ENCODE measurements around the gene NXT1.
"Not testable (repeated sequence)": the region's sequence is repeated elsewhere in the genome, so short reads cannot be mapped to it uniquely, and the experiment has no call there.

Gene NXT1

GRCh38 chr20:23331450-23332350 lies 18.9 kb upstream of the NXT1 start:
- no peak for DNase-seq

DNA sequence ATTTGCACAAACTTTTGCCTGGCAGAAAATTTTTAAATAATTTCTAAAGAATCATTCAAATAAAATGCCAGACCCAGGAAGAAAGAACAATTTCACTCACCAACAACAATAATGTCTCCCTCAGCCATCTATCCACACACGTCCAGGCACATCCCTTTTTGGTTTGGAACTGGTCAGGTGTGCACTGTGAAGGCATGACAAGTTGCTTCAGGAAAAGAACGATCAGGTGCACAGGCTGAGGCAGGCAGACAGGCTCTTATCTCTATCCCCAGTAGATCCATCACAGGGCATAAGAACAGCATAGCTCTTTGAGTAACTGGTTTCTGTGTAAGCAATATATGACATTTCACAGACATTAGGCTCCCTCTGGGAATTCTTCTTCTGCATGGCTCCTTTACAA lies 18.1 kb upstream of the NXT1 start:
- DNase-seq: no peak

DNA sequence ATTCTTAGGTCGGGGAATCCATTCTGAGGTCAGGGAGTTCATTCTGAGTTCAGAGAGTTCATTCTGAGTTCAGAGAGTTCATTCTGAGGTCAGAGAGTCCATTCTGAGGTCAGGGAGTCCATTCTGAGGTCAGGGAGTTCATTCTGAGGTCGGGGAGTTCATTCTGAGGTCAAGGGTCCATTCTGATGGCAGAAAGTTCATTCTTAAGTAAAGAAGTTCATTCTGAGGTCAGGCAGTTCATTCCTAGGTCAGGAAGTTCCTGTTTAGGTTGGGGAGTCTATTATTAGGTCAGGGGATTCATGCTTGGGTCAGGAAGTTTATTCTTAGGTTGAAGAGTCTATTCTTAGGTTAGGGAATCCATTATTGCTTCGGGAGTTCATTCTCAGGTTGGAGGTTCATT lies 16.5 kb upstream of the NXT1 start:
- no peak for DNase-seq

DNA sequence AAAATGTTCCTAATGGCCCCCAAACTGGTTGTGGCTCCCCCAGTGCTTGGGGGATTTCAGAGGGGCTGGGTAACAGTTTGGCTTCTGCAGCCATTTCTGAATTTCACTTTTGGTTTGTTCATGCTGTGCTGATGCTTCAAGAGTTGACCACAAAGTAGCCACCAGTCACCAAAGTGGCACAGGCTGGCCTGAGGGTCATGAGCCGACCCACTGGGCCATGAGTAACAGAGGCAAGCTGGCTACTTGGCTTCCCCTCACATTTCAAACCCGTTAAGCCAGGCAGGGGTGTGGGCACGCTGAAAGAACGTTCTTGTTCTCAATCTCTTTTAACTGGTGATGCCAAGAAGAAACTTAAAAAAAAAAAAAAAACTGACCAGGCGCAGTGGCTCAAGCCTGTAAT lies 15.1 kb upstream of the NXT1 start:
- no peak for DNase-seq

- DNase-seq: no peak
Observed at GRCh38 chr20:23336476-23336875, 14.1 kb upstream of the NXT1 start.

DNA sequence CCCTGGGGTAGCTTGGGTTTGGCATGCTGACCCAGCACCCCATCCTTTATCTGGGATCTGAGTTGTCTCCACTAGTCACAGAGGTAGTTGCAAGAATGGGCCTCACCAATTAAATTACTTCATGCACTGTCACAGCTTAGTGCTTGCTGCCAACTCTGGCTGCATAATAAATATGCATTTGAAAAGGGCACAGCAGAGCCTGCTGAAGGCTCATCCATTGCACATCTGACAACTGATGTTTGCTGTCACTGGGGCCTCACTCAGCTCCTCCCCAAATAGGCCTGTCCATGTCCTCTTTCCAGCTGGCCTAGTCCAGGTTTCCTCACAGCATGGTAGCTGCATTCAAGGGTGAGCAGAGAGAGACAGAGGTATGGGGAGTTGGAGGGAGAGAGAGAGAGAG lies 13.3 kb upstream of the NXT1 start:
- no peak for DNase-seq

- DNase-seq: no peak
Observed at GRCh38 chr20:23339986-23340385, 10.6 kb upstream of the NXT1 start.

GRCh38 chr20:23340524-23340923 lies 10.1 kb upstream of the NXT1 start:
- peak; percentile 70 for DNase-seq

DNA sequence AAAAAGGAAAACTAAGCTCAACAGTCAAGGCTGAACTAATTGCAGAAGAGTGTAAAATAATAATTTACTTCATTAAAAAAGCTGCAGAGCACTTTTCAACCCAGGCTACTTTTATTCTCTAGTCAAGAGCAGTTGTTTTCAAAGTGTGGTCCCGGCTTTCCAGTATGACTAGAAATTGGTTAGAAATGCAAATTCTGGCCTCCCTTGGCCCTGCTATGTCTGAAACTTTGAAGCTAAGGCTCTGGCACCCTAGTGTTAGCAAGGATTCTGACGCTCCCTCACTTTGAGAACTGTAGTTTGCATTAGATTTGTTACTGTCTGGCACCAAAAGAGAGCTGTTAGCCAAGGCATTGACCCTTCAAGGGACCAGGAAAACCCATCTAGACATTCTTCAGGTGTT lies 9.5 kb upstream of the NXT1 start:
- no peak for DNase-seq

GRCh38 chr20:23343590-23343989 lies 7.0 kb upstream of the NXT1 start:
- DNase-seq: no peak

- DNase-seq: no peak
Observed at GRCh38 chr20:23344336-23344735, 6.3 kb upstream of the NXT1 start.

DNA sequence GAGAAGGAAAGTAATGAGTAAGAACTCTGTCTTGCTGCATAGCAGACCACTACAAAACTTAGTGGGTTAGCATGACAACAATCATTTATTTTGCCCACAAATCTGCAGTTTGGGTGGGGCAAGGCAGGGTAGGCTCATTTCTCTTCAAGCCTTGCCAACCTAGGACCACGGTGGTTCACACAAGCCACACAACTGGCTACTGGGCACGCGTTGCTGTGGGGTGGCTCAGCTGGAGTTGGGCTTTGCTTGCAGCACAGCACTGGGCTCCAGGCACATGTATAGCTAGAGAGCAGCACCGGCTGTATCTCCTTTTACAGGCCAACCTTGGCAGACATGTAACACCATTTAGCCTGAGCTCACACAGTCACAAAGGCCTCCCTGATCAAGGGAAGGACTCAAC lies 4.6 kb upstream of the NXT1 start:
- no peak for DNase-seq

DNA sequence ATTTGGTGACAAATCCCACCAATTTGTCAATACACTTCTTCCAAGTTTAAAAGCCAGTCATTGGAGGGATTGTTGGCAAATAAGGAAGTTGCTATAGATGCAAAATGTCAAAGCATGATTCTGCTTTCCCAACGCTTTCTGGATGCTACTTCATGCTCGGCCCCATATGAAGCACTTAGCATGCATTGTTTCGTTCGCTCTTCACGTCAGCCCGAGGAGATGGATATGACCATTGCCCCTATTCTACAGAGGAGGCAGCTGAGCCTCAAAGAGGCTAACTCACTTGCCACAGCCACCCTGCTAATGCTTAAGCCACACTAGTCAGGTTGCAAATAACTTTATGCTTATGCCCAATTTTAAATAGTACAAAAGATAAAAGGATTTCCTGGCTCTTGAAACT lies 2.8 kb upstream of the NXT1 start:
- no peak for DNase-seq

- DNase-seq: not testable (repeated sequence)
Observed at GRCh38 chr20:23348510-23348909, 2.1 kb upstream of the NXT1 start.

DNA sequence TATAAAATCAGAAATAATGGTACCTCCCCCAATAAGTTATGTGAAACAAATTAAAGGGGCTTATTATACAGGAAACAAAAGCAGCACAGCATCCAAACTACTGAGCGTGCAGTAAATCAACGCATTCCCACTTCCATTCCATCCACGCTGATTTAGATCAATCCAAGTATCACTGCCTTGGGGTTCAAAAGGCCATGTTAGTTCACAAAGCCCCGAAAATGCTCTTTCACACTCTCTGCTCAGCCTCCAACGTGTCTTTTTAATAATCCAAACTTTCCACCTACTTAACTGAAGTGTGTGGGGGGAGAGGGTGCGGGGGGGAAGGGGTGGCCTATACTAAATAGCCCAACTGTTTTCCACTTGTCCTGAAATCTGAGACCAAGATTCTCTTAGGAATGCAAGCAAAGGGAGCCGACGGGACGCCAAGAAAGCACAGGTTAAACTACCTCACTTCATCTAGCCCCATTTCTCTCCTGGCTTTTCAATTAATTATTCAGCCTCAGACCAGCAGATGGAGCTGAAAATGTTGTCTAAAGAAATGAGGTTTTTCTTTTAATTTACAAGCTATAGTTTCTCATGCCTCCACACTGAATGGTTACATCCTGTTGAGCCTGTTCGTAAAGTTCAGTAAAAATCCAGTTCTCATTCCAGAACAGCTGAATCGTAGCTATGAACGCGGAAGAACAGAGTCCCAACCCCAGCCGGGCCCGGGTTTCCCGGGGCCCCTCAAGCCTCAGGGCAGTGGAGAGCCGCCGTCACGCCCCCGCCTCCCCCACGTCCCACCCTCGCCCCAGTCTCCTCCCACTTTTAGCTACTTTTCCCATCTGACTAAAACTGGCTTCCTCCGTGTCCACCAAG lies 1.0 kb upstream of the NXT1 start:
- no peak for DNase-seq

DNA sequence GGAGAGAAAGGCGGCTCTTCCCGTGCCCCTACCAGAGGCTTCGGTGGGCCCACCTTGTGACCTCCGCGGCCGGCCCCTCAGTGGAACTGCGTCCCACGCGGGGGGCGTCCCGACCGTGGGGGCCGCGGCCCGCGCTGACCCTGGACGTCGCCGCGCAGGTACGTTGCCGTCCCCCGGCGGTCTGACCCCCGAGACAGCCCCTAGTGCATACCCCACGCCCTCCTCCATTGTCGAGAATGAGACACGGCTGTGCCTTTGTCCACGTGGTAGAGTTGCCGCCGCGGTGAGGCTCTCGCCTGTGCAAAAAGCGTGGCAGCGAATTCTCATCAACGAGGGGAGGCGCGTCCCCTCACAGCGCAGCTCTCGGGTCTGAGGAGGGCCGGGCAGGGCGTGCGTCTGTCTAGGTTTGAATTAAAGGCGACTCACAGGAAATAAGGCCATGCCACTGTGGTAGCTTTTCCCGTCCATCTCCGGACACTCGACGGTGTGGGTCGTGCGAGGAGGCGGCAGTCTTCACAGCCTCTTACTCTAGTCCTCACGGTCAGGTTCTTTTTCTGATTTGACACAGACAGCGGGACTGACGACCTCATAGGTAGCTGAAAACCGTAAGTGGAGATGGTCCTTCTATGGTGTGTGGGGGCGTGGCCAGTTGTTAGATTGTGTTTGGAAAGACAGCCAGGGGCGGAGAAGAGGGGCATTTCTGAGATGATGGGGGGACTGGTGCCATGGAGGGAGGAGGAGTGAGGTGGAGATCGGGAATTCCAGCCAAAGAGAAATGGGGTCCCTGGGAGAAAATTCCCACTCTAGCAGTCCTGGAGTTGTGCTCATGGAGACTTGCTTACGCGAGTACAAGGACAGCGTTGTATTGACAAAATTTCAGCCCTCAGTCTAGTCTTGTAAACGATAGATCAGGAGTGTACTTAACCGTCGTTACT lies 580 bp downstream of the NXT1 start:
- DNase-seq: peak; percentile 22

GRCh38 chr20:23356203-23356602 lies 5.6 kb downstream of the NXT1 start:
- no peak for DNase-seq

DNA sequence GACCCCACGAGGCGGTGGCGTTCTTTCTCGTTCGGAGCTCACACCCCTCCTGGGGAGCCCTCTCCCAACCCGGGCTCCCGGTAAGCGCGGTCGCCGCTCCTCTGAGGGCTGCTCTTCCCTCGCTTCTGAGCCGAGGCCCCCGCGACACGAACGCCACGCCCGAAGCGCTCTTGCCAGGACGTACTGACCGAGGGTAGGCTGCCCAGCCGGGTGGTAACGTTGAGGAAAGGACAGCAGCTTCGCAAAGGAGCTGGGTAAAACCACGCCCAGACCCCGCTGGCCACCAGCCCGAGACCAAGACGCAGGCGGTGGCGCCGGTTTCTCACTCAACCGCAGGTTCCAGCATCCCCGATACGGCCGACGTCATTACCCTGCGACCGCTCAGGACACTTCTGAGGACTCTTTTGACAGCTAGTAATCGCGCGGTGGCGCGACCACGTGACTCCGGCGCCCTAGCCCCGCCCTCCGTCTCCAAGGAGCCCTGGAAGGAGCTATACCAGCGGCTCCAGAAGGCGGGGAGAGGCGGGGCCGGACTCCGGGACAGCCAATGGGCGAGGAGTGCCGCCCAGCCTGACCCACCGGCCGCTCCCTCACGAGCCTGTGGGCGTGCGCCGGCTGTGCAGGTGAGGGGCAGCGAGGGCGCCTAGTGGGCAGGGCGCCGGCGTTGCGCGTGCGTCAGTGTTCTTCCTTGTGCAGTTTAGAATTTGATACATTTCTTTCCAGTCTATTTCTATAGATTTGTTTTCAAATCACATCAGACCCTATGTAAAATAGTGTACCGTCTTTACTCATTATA lies 7.4 kb downstream of the NXT1 start:
- peak; percentile 99 for DNase-seq

DNA sequence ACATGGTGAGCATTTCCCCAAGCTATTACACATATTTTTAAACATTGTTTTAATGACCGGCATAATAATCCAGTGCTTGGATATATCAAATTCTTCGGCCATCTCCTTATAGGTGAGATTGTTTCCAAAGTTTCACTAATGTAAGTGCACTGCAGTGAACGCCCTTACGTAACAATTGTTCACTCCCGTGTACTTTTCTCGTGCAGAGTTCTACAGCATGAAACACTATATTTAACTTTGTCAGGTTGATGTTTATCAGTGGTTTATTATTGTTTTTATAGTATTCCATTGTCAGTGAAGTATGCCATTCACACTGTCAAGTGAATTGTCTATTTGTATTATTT lies 7.9 kb downstream of the NXT1 start:
- no peak for DNase-seq

DNA sequence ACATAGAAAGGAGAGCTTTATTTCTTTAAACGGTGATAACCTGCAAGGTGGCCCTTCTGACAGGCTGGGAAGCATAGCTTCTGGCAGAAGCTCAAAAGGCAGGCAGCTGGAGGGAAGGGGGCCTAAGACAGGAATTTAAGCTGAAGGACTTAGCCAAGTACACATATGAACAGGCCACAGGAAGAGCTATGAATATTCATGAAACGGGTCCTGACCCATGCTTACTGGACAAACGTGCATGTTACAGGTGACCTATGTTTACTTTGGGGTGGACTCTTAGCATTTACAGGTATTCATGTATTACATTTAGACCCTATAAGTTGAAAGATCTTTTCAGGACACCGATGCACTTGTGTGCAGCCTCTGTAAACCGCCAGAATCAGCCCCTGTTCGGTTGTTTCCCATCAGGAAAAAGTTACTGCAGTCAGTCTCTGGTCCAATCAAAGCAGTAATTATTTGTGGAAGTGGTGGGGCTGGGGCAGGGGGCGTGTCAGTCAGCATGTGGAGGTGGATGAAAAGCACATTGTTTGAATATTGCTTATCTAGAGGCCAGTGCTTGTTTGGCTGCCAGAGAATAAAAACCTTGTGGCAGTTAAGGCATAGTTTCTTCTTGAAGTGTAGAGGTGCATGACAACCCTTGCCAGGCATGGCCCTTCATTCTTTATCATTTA lies 8.5 kb downstream of the NXT1 start:
- no peak for DNase-seq

GRCh38 chr20:23360531-23360930 lies 9.9 kb downstream of the NXT1 start:
- DNase-seq: no peak

DNA sequence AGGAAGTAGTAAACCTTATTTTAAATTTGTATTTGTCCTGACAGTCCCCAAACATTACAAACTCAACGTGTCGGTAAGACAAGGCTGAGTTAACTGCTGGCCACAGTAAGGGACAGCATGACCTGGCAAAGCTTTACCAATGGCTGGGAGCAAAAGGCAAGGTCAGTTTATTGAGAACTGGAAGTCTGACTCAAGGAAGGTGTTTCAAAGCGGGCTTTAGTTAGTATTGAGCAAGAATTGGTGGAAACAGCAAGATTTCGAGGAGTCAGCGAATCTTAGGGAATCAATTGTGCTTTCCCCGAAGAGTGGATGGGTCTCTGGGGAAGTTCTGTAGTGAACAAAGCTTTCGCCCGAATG lies 10.5 kb downstream of the NXT1 start:
- DNase-seq: peak; percentile 4
